NCI-H146 treated with DMSO at 0.1 percent for 48 hours (cell line): ENCODE results near the gene TMX2.

ENCODE experiments used
- DNase-seq: peaks from one replicate; lab custom pipeline; 2025; ENCODE audit not compliant: unreplicated experiment; lab: John Stamatoyannopoulos, UW

TMX2 gene

DNA sequence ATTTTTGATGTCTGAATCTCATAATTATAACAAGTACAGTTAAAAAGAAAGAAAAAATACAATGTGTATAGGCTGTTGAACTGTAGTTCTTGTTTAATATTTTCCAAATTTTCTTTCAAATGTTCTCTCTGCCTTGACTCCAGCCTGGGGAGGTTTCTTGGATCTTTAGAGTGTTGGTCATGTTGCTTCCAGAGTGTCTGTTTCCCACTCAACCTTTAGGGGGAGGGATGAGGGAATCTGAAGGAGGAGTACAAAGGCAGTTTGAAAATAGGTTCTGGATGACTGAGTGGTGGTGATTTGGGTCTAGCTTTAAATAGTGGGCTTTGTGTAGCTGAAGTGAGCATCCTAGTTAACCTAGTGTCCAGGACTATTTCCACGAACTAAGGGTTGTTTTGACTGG lies 51.2 kb downstream of the TMX2 start:
- no peak for DNase-seq

DNA sequence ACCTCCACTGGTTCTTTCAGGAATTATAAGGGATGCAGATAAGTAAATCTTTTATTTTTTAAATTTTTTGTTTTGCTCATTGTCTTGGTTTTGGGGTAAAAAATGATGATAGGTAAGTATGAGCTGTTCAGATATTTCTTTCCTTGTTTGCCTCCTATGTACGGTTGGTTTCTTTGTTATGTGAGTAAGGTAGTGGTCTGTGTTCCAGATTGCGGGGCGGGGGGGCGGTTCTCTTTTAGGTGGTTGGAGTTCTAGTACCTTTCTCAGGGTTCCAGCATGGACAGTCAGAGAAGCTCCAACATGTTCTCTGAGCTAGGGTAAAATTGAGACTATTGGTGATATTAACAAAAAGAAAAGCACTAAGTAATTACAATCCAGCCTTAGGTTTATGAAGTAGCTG lies 51.6 kb downstream of the TMX2 start:
- DNase-seq: no peak

DNA sequence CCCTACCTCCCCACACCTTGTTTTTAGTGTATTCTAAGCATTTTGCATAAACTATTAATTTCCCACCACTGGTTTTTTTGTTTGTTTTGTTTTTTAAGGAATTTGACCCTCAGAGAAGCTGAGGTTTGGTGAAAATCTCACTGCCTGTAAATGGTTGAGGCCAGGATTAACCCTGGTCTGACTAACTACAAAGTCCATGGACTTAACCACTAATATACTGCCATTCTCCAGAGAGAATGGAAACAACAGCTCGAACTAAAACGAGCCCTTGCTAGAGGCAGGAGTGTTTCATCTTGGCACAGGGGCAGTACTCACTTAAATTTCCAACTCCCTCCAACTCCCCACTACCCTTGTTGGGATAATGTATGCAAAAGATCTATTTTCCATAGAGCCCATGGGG lies 52.2 kb downstream of the TMX2 start:
- no peak for DNase-seq

DNA sequence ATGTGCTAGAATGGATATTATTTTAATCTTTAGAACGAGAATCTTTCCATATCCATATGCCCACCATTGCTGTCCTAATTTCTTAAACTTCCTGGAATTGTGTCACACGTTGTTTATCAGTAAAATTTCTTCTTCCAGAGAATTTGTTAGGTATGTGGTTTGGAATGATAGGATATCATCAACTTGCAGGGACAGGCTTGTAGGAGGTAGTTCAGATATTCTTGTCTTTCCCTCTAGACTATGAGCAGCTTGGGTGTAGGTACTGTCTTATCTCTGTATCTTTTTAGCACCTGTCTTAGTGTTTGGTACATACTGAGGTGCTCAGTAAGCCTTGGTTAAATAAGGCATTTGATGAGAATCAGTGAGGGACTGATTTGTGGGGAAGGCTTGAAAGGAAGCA lies 52.6 kb downstream of the TMX2 start:
- DNase-seq: no peak

DNA sequence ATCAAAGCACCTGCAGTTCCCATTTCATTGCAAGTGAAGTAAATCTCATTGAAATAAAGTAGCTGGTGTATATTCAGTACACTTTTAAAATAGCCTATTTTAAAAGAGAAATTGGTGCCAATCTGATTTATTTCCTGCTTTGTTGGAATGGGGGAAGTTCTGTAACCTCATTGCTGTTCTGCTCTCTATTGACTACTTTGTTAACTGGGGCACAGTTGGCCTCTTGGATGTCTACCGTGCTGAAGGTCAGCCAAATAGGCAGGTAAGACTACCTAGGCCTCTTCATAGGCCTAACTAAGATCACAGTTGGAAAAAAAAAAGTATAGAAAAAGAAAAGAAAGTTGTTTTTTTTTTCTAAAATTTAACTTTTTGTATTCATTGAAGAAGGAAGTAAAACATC lies 58.4 kb downstream of the TMX2 start:
- no peak for DNase-seq

DNA sequence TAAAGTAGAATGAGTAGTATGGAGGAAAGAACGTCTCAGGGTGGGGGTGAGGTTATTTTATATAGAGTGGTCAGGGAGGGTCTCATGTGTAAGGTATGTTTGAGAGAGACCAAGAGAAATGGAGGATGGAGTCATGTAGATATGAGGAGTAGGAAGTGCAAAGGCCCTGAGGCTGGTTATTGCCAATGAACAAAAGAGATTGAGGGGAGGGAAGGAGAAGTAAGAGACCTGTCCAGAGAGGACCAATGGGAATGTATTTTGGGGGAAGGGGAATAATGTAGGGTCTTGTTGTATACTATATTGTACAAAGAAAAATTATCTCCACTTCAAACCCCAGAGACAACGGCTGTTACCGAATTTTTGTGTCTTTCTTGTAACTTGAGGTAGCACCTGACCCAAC lies 59.0 kb downstream of the TMX2 start:
- DNase-seq: no peak

DNA sequence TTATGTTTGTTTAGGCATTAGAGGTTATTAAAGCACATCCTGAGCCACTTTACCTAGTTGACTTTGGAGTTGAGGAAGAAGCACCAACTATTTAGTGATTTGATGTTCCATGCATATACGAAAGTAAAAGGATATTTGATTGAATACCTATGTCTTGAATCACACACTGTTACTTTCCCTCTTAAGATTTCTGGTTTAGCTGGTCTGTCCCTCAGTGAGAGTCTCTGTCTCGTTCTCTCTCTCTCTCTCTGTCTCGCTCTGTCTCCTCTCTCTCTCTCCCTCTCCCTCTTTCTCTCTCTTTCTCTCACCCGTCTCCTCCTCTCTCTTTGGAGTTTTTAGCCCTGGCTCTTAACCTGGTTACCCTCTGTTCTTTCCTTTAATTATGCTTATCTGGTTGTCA lies 60.2 kb downstream of the TMX2 start:
- no peak for DNase-seq

DNA sequence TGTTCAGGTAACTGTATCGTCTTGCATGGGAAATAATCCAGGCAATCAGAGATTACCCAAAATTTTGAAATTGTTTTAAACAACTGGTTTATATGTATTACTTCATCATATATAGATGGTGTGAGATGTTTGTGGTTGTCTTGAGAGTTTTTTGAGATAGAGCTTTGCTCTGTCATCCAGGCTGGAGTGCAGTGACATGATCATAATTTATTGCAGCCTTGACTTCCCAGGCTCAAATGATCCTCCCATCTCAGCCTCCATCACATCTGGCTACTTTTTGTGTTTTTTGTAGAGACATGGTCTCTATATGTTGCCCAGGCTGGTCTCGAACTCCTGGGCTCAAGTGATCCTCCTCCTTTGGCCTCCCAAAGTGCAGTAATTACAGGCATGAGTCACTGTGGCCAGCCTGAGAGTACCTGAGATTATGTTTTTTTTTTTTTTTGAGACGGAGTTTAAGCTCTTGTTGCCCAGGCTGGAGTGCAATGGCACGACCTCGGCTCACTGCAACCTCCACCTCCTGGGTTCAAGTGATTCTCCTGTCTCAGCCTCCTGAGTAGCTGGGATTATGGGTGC lies 60.7 kb downstream of the TMX2 start:
- DNase-seq: no peak

DNA sequence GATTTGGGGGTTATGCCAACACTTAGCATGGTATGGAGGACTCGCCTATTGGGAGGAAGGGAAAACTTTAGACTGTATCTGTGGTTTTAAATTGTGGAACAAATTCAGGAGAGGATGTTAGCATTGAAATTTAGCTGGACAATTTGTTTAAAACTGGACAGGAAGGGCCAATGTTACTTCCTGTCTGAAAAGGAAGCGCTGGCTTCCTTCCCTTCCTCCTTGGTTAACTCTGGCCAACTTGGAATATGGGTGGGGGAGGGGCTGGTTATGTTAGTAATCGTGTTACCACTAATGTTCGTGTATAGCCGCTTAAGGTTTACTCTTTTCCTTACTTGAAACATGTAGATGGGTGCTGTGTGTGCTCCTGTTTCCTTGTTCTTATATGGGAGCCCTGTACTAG lies 63.1 kb downstream of the TMX2 start:
- DNase-seq: no peak

DNA sequence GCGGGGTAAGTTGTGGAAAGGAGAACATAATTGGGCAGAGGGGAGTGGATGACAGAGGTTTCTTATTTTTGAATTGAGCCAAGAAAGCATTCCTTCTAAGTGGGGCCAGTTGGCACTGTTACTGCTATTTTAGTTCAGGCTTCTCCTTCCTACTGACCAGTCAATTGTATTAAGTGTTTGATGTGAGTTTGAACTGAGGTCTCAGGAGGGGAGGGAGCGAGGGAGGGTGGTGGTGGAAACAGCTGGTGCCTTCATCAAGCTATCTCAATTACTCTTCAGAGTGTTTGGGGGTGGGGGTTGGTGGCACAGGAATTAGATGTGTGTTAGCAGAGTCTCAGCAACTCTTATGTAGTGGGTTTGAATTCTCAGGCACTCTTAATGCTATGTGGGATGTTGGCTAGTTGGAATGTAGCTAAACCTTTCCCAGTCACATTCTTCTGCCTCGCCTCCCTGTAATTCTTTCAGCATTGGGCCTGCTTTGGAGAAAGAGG lies 63.7 kb downstream of the TMX2 start:
- DNase-seq: no peak

DNA sequence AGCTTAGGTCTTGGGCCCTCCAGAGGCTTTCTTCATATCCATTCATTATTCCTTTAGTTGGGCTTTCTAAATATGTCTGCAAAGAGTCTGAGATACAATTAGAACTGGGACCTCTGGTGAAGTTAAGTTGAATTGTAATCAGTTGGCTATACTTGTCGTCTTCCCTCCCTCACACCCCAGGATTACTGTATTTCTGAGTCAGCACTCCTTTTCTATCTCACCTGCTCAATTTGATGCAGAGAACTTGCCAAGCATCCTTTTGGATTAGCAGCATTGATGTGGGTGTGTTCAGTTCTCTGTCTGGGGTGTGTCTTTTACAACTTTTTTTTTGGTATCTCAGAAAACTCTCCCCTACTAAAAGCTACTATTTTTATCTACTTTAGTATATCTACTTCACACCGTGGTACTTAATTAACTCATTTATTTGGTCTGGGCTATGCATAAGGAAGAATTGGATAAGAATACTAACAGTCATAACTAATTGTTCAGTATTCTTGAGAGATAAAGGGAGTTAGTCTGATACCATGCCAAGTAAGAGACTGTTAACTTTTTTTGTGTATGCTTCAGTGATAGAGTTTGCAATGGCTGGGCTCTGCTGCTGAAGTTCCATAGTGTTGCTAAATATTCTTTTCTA lies 64.3 kb downstream of the TMX2 start:
- no peak for DNase-seq

DNA sequence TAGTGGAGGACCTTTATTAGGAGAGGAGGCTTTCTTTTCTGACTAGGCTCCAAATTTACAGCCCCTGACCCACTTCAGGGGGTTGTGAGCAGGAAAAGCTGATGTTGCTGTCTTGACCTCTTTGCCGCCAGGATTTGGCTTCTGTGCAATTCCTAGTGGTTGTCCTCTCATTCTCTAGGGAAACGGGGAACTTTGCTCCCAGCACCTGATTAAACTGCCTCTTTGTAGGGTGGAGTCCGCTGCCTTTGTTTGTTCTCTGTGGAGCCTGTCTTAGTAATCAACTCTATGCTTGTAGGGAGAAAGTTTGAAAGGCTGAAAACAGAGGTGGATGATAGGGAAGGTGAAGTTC lies 65.5 kb downstream of the TMX2 start:
- no peak for DNase-seq

DNA sequence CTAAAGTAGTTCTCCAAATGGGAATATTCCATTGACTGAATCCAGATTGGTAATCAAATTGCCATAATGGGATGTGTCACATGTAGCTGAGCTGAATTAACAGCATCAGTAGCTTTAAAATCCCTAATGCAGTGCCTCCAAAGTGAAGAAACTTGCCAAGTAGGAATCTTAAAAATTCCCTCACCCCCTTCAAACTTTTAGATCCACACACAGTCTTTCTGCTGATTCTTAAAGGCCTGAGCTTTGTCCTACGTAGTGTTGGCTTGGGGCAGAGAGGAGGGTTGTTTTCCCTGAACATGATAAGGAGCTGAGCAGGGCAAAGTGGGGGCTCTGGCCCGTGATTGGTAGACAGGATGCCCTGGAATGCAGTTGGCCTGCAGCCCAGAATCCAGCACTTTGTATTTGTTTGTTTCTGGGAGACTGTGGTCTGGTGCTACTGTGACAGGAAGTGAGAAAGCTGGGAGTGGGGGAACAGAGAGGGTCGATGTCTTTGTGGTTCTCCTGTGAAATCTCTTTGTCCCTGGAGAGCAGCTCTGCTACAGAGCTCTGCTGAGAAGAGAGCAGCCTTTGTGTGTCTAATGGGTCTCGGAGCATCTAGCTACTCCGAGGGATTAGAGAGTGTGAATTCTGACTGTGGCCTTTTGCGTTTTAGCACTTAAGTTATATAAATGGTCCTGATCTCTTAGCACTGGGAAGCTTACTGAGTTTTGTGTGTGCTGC lies 66.1 kb downstream of the TMX2 start:
- DNase-seq: no peak

DNA sequence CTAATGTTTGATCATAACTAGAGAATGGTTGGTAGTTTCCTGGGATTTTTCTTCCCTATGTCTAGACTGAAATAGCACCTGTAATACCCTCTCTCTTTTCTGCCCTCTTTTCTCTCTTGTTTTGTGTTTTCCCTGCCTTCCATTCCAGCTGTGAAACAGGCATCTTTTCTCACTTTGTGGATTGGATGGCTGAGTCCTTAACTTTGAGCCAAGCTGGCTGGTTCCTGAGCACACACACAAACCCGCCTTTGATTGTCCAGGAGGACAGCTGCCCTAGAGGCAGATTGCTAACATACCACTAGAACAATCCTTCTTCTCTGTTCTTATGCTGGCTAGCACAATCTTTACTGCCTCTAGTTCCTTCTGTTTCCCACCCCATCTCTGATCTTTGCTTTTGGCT lies 66.9 kb downstream of the TMX2 start:
- DNase-seq: no peak

DNA sequence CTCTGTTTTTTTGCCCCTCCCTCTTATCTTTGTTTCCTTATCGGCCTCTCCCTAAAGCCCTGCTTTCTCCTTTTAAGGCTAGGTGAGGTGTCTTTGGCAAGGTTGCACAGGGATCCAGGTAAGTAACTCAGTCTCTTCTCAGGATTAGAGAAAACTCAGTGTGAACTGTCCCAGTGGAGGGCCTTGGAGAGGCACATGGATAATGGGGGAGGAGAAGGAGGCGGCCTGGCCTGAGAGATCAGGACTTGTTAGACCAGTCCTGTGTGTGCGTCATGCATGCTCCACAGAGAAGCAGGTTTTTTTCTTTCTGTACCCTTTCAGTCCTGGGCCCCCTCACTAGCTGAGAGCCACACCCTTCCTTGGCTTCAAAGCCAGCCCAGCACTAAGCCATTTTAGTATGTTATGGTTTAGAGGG lies 69.1 kb downstream of the TMX2 start:
- DNase-seq: no peak

DNA sequence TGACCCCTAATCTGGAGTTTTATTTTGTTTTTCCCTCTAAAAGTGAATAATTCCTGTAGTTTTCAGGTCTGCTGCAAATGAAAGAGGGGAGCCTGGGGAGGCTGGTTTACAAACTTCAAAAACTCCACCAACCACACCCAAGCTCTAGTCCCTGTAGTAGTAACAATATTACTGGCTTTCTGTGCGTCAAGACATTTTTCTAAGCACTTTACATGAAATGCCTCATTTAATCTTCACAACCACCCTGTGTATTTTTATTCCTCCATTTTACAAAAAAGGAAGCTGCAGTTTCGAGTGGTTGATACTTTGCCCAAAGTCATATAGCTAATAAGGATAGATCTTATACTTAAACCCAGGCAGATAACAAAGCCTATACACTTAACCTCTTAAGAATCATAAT lies 72.7 kb downstream of the TMX2 start:
- DNase-seq: no peak

DNA sequence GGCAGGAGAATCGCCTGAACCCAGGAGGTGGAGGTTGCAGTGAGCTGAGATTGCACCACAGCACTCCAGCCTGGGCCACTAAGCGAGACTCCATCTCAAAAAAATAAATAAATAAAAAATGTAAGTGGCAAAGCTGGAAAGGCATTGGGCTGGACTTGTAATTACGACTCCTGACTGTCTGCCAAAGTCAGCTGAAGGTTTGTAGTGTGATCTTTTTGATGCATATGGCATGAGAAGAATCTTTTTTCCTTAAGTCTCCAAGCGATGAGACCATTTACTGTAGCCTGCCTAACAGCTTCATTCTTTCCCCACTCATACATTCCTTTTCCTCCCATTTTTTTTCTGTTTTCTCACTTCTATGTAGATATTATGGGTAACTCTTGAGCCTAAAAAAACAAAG lies 74.0 kb downstream of the TMX2 start:
- no peak for DNase-seq

DNA sequence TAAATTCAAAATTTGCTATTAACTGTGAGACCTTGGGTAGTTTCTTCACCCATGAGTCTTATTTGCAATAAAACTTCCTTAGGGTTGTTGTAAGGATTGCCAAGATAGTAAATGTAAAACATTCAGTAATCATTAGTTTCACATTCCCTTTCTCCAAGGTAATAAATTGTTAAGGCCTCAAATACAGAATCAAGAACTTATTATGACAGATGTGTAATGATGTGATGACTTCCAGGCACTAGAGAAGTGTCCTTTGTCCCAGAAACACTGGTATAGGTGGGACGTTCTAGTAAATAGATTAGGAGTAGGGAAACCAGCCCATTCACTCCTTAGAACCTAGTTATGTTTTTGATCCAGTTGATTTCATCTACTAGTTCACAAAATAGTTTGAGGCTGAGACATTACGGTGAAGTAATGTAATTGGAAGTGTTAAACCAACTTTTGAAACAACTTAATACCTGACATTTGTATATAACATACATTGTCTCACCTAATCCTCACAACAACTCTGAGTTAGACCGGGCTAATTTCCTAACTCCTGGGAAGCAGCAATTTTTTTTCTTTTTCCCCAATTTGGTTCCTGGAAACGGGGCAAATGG lies 74.7 kb downstream of the TMX2 start:
- DNase-seq: no peak

DNA sequence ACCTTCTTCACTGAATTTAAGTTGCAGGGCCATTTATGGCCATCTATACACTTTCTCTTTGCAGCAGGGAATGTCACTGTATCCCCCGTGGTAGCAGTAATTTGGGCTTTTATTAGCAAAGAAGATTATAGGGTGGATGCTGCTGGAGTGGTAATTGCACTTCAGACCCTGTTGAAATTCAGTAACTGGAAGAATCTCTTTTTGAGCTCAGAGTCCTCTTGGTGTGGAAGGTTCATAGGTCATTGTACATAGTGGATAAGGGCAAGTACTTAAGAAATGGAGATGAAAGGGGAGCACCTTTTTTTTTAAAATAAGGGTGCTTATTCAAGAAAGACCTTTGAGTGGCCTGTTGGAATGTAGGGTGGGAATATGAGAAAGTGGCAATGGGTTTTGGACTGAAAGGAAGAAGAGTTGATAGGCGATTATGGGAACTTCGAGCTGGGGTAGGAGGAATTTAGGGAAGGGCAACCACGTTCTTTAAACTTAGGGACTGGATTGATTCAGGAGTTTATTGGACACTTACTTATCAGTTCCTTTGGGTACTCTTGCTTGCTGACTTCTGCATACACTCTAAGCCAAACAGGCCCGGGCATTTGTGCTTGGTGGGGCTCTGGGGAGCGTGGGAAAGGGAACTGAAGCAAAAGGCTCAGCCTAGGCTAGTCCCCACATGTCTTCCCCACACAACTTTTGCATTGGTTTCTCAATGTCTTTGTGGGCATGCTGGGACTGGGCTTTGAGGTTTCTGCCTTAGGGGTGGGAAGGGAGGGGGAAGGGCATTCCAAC lies 75.7 kb downstream of the TMX2 start:
- DNase-seq: no peak

DNA sequence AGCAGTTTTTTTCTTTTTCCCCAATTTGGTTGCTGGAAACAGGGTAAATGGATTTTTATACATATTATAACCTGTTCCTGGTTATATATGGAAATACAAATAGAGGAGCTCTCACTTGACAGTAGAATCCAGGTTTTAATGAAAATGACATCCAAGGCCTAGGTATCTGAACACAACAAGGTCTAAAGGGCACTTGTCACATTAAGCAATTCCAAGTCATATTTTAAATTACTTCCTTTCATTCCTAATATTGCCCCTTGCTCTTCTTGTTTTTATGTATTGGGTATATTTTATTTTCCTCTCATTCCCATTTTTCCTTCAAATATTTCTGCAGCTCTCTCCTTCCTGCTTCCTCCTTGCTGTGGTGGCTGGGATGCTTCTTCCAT lies 76.3 kb downstream of the TMX2 start:
- DNase-seq: no peak
